ENCODE measurements around the gene SNRNP40. TPM values are rescaled to one million over a fixed set of nuclear protein-coding genes. Genes with fewer than 3 reads are reported as not detected.

Gene SNRNP40
- total RNA-seq, 1 donor from 2014 or later = 55.7 TPM

DNA sequence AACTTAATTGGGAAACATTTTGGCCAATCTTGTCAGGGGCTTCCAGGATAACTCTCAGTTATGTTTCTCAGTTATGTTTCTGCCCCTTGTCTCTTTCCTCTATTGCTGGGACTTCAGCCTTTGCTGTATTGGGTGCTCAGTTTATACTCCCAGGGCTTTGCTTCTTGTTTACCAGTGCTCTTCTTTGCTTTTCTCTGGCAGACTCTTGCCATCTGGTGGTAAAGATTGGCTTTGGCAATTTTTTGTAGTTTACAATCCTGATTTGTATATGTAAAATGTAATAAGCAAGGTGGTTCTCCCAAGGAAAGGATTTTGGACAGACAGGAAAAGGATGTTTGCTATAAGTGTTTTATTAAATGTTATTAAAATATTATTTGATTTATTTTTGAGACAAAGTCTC is 38.4 kb upstream of the SNRNP40 start:
- Mint-ChIP-seq H3K27me3 (ENCODE audit: unreplicated experiment) (no peaks in the 10 kb centered on the region), H3K4me3 (ENCODE audit: unreplicated experiment) (no peak overlapping the region), H3K4me1 (ENCODE audit: unreplicated experiment) (no peaks in the 10 kb centered on the region), H3K36me3 (ENCODE audit: low read depth, unreplicated experiment) (no peaks in the 10 kb centered on the region), H3K9me3 (ENCODE audit: unreplicated experiment) (no peaks in the 10 kb centered on the region), H3K27ac (ENCODE audit: unreplicated experiment) (no peak overlapping the region)
- TF ChIP-seq CTCF (IDR thresholded peaks at IDR 0.05; ENCODE audit: unreplicated experiment) = peak; percentile 48
- no peak for DNase-seq (ENCODE audit: low spot score)

GRCh38 chr1:31327381-31327780 is 30.8 kb upstream of the SNRNP40 start:
- H3K27me3 Mint-ChIP-seq (ENCODE audit: unreplicated experiment) = no peaks in the 10 kb centered on the region
- no peaks in the 10 kb centered on the region for H3K36me3 Mint-ChIP-seq (ENCODE audit: low read depth, unreplicated experiment)
- no peak for TF ChIP-seq CTCF (IDR thresholded peaks at IDR 0.05; ENCODE audit: unreplicated experiment)
- no peak overlapping the region for H3K4me3 Mint-ChIP-seq (ENCODE audit: unreplicated experiment)
- no peak overlapping the region for H3K27ac Mint-ChIP-seq (ENCODE audit: unreplicated experiment)
- H3K9me3 Mint-ChIP-seq (ENCODE audit: unreplicated experiment) = no peaks in the 10 kb centered on the region
- no peak for DNase-seq (ENCODE audit: low spot score)
- H3K4me1 Mint-ChIP-seq (ENCODE audit: unreplicated experiment) = no peaks in the 10 kb centered on the region

DNA sequence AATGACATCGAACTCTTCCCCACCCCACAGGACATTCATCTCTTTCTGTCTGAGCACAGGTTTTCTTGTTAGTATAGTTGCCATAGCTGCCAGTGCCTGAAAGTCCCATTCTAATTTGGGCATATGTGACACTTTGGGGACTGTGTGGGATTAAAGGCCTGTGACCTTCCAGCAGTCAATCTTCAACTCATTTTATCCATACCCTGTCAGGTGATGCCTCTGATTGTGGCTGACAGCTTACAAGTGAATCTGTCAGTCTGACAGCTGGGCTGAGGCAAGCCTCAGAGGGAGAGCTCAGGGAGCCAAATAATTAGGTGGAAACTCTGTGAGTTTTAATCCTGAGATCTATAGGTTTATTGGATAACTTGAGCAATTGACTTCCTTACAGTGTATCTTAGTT is 29.9 kb upstream of the SNRNP40 start:
- no peak overlapping the region for H3K27ac Mint-ChIP-seq (ENCODE audit: unreplicated experiment)

DNA sequence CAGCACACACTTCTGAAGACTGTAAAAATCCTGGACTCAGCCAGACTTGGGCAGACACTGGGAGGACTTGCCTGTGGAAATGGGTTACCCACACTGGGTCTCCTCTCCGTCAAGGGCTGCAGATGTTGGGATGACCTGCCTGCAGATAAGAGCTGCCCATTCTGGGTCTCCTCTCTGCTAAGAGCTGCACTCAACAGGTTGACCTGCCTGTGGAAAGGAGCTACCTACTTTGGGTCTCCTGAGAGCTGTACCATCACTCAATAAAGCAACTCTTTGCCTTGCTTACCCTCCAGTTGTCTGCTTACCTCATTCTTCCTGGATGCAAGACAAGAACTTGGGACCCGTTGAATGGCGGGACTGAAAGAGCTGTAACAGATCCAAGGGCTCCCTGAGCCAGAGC is 28.4 kb upstream of the SNRNP40 start:
- no peak for DNase-seq (ENCODE audit: low spot score)
- H3K36me3 Mint-ChIP-seq (ENCODE audit: low read depth, unreplicated experiment) = no peaks in the 10 kb centered on the region
- no peaks in the 10 kb centered on the region for H3K27me3 Mint-ChIP-seq (ENCODE audit: unreplicated experiment)
- H3K27ac Mint-ChIP-seq (ENCODE audit: unreplicated experiment) = no peak overlapping the region
- no peak for TF ChIP-seq CTCF (IDR thresholded peaks at IDR 0.05; ENCODE audit: unreplicated experiment)
- H3K9me3 Mint-ChIP-seq (ENCODE audit: unreplicated experiment) = no peaks in the 10 kb centered on the region
- H3K4me1 Mint-ChIP-seq (ENCODE audit: unreplicated experiment) = no peaks in the 10 kb centered on the region
- H3K4me3 Mint-ChIP-seq (ENCODE audit: unreplicated experiment) = no peak overlapping the region

More for the DNA sequence above, 29.9 kb upstream of the SNRNP40 start:
- no peak for TF ChIP-seq CTCF (IDR thresholded peaks at IDR 0.05; ENCODE audit: unreplicated experiment)
- no peaks in the 10 kb centered on the region for H3K36me3 Mint-ChIP-seq (ENCODE audit: low read depth, unreplicated experiment)
- no peak overlapping the region for H3K4me3 Mint-ChIP-seq (ENCODE audit: unreplicated experiment)
- no peak for DNase-seq (ENCODE audit: low spot score)
- no peaks in the 10 kb centered on the region for H3K27me3 Mint-ChIP-seq (ENCODE audit: unreplicated experiment)
- H3K9me3 Mint-ChIP-seq (ENCODE audit: unreplicated experiment) = no peaks in the 10 kb centered on the region
- no peaks in the 10 kb centered on the region for H3K4me1 Mint-ChIP-seq (ENCODE audit: unreplicated experiment)

GRCh38 chr1:31324093-31324492 is 27.5 kb upstream of the SNRNP40 start:
- no peaks in the 10 kb centered on the region for H3K36me3 Mint-ChIP-seq (ENCODE audit: low read depth, unreplicated experiment)
- H3K4me3 Mint-ChIP-seq (ENCODE audit: unreplicated experiment) = no peak overlapping the region
- DNase-seq (ENCODE audit: low spot score) = no peak
- H3K27ac Mint-ChIP-seq (ENCODE audit: unreplicated experiment) = no peak overlapping the region
- TF ChIP-seq CTCF (IDR thresholded peaks at IDR 0.05; ENCODE audit: unreplicated experiment) = no peak
- H3K9me3 Mint-ChIP-seq (ENCODE audit: unreplicated experiment) = no peaks in the 10 kb centered on the region
- no peaks in the 10 kb centered on the region for H3K27me3 Mint-ChIP-seq (ENCODE audit: unreplicated experiment)
- no peaks in the 10 kb centered on the region for H3K4me1 Mint-ChIP-seq (ENCODE audit: unreplicated experiment)
